IMR-90 (cell line): ENCODE measurements around the gene GALNT9.

Source experiments
- CEBPB ChIP-seq: IDR thresholded peaks from 2 replicates; pipeline ENCODE4 v1.6.1; 2012; ENCODE audit warnings: low read depth, low read length, improper control_type of control experiment
- MAZ ChIP-seq: IDR thresholded peaks from 2 replicates; pipeline ENCODE4 v1.6.1; 2012; ENCODE audit warnings: low read depth, mild to moderate bottlenecking, low read length, improper control_type of control experiment, moderate library complexity, borderline replicate concordance
- POLR2A ChIP-seq: IDR thresholded peaks from 2 replicates; pipeline ENCODE4 v1.6.1; 2012; ENCODE audit warnings: mild to moderate bottlenecking, low read depth, low read length
- TF ChIP-seq, protein P1 (sequence below): conservative IDR thresholded peaks from 2 replicates; pipeline ENCODE4 v1.5.1; 2012; ENCODE audit warnings: mild to moderate bottlenecking, low read depth, low read length, improper control_type of control experiment
- TF ChIP-seq, protein P2 (sequence below): fragments of 150-350 bp; IDR thresholded peaks from 2 replicates; pipeline ENCODE4 v1.6.1; 2017; ENCODE audit warnings: mild to moderate bottlenecking, antibody characterized with exemption, low read length, low read depth
- TF ChIP-seq, protein P3 (sequence below): fragments of 150-350 bp; IDR thresholded peaks from 2 replicates; pipeline ENCODE4 v1.6.1; 2016; ENCODE audit warnings: low read depth, mild to moderate bottlenecking, low read length, moderate library complexity, borderline replicate concordance

DNA sequence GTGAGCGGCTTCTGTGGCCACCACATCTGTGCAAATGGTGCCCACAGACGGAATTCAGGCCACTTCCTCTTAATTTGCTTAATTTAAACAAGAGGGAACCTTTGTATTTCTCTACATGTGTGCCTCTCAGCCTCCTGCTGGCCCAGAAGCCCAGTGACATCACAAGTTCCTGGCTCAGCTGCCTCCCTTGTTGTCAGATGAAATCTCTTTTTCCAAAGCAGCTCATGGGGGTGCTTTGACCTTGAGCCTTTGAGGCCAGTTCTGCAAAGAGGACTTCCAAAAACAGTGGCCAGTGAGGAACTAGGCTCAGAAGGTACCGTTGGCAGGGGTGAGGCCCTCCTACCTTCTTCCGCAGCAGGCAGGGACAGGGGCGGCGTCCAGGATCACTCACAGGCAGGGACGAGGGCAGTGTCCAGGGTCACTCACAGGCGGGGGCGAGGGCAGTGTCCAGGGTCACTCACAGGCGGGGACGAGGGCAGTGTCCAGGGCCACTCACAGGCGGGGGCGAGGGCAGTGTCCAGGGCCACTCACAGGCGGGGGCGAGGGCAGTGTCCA, 35.0 kb upstream of the GALNT9 start:
- TF ChIP-seq, protein P1, sequence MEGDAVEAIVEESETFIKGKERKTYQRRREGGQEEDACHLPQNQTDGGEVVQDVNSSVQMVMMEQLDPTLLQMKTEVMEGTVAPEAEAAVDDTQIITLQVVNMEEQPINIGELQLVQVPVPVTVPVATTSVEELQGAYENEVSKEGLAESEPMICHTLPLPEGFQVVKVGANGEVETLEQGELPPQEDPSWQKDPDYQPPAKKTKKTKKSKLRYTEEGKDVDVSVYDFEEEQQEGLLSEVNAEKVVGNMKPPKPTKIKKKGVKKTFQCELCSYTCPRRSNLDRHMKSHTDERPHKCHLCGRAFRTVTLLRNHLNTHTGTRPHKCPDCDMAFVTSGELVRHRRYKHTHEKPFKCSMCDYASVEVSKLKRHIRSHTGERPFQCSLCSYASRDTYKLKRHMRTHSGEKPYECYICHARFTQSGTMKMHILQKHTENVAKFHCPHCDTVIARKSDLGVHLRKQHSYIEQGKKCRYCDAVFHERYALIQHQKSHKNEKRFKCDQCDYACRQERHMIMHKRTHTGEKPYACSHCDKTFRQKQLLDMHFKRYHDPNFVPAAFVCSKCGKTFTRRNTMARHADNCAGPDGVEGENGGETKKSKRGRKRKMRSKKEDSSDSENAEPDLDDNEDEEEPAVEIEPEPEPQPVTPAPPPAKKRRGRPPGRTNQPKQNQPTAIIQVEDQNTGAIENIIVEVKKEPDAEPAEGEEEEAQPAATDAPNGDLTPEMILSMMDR, result no peak
- TF ChIP-seq POLR2A, result no peak
- TF ChIP-seq, protein P2, sequence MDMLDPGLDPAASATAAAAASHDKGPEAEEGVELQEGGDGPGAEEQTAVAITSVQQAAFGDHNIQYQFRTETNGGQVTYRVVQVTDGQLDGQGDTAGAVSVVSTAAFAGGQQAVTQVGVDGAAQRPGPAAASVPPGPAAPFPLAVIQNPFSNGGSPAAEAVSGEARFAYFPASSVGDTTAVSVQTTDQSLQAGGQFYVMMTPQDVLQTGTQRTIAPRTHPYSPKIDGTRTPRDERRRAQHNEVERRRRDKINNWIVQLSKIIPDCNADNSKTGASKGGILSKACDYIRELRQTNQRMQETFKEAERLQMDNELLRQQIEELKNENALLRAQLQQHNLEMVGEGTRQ, result no peak
- TF ChIP-seq MAZ, result no peak
- TF ChIP-seq CEBPB, result no peak
- TF ChIP-seq, protein P3, sequence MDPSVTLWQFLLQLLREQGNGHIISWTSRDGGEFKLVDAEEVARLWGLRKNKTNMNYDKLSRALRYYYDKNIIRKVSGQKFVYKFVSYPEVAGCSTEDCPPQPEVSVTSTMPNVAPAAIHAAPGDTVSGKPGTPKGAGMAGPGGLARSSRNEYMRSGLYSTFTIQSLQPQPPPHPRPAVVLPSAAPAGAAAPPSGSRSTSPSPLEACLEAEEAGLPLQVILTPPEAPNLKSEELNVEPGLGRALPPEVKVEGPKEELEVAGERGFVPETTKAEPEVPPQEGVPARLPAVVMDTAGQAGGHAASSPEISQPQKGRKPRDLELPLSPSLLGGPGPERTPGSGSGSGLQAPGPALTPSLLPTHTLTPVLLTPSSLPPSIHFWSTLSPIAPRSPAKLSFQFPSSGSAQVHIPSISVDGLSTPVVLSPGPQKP, result no peak
